HEK293 (cell line): ENCODE data around the gene SLC66A2.

Experiments
- FEZF1 ChIP-seq: fragments of 450-650 bp; formaldehyde crosslinking; IDR thresholded peaks from 2 replicates; pipeline ENCODE4 v1.5.1; 2016; ENCODE audit warnings: missing biosample characterization, missing genetic modification characterization
- HOXA7 ChIP-seq: sonication (generic); formaldehyde crosslinking; IDR thresholded peaks from 2 replicates; pipeline ENCODE4 v1.8.1; 2022; ENCODE audit warnings: missing genetic modification reagents, borderline replicate concordance
- KLF16 ChIP-seq: fragments of 450-650 bp; formaldehyde crosslinking; IDR thresholded peaks from 2 replicates; pipeline ENCODE4 v1.5.1; 2017; ENCODE audit warnings: missing biosample characterization, missing genetic modification characterization
- MEIS1 ChIP-seq: sonication (generic); formaldehyde crosslinking; IDR thresholded peaks from 2 replicates; pipeline ENCODE4 v1.8.1; 2022; ENCODE audit warnings: missing genetic modification reagents, mild to moderate bottlenecking, borderline replicate concordance
- SETDB1 ChIP-seq: IDR thresholded peaks from one replicate; pipeline ENCODE4 v1.6.1; 2017; ENCODE audit warnings: mild to moderate bottlenecking, low read length, moderate library complexity, mixed read lengths; ENCODE audit not compliant: insufficient read length
- WT1 ChIP-seq: fragments of 450-650 bp; formaldehyde crosslinking; IDR thresholded peaks from 2 replicates; pipeline ENCODE4 v1.5.1; 2016; ENCODE audit warnings: missing biosample characterization, missing genetic modification characterization
- ZEB2 ChIP-seq: fragments of 450-650 bp; formaldehyde crosslinking; IDR thresholded peaks from 2 replicates; pipeline ENCODE4 v1.5.1; 2016; ENCODE audit warnings: missing biosample characterization, missing genetic modification characterization
- ZFP37 ChIP-seq: fragments of 450-650 bp; formaldehyde crosslinking; IDR thresholded peaks from 2 replicates; pipeline ENCODE4 v1.5.1; 2016; ENCODE audit warnings: missing biosample characterization, missing genetic modification characterization
- ZNF121 ChIP-seq: fragments of 450-650 bp; formaldehyde crosslinking; IDR thresholded peaks from 2 replicates; pipeline ENCODE4 v1.5.1; 2016; ENCODE audit warnings: missing biosample characterization, missing genetic modification characterization
- ZNF133 ChIP-seq: fragments of 450-650 bp; formaldehyde crosslinking; IDR thresholded peaks from 2 replicates; pipeline ENCODE4 v1.5.1; 2016; ENCODE audit warnings: missing biosample characterization, missing genetic modification characterization
- ZNF140 ChIP-seq: fragments of 450-650 bp; formaldehyde crosslinking; IDR thresholded peaks from 2 replicates; pipeline ENCODE4 v1.5.1; 2016; ENCODE audit warnings: missing biosample characterization, missing genetic modification characterization
- ZNF155 ChIP-seq: fragments of 450-650 bp; formaldehyde crosslinking; IDR thresholded peaks from 2 replicates; pipeline ENCODE4 v1.5.1; 2016; ENCODE audit warnings: missing biosample characterization, missing genetic modification characterization
- ZNF157 ChIP-seq: fragments of 450-650 bp; formaldehyde crosslinking; IDR thresholded peaks from 2 replicates; pipeline ENCODE4 v1.5.1; 2016; ENCODE audit warnings: missing biosample characterization, missing genetic modification characterization
- ZNF18 ChIP-seq: fragments of 450-650 bp; formaldehyde crosslinking; IDR thresholded peaks from 2 replicates; pipeline ENCODE4 v1.5.1; 2016; ENCODE audit warnings: missing biosample characterization, missing genetic modification characterization
- ZNF202 ChIP-seq: fragments of 450-650 bp; formaldehyde crosslinking; IDR thresholded peaks from 2 replicates; pipeline ENCODE4 v1.5.1; 2016; ENCODE audit warnings: missing biosample characterization, missing genetic modification characterization, borderline replicate concordance
- ZNF214 ChIP-seq: fragments of 450-650 bp; formaldehyde crosslinking; IDR thresholded peaks from 2 replicates; pipeline ENCODE4 v1.5.1; 2017; ENCODE audit warnings: missing biosample characterization, mild to moderate bottlenecking, missing genetic modification characterization, borderline replicate concordance
- ZNF248 ChIP-seq: fragments of 450-650 bp; formaldehyde crosslinking; IDR thresholded peaks from 2 replicates; pipeline ENCODE4 v1.5.1; 2017; ENCODE audit warnings: missing biosample characterization, missing genetic modification characterization
- ZNF292 ChIP-seq: fragments of 450-650 bp; formaldehyde crosslinking; IDR thresholded peaks from 2 replicates; pipeline ENCODE4 v1.5.1; 2016; ENCODE audit warnings: low read depth, missing biosample characterization, missing genetic modification characterization, borderline replicate concordance
- ZNF324 ChIP-seq: fragments of 450-650 bp; formaldehyde crosslinking; IDR thresholded peaks from 2 replicates; pipeline ENCODE4 v1.5.1; 2016; ENCODE audit warnings: missing biosample characterization, missing genetic modification characterization
- ZNF335 ChIP-seq: fragments of 450-650 bp; formaldehyde crosslinking; conservative IDR thresholded peaks from 2 replicates; pipeline ENCODE4 v1.5.1; 2016; ENCODE audit warnings: missing biosample characterization, missing genetic modification characterization
- ZNF354C ChIP-seq: fragments of 450-650 bp; formaldehyde crosslinking; IDR thresholded peaks from 2 replicates; pipeline ENCODE4 v1.5.1; 2016; ENCODE audit warnings: missing biosample characterization, missing genetic modification characterization, low read depth, borderline replicate concordance
- ZNF501 ChIP-seq: fragments of 450-650 bp; formaldehyde crosslinking; IDR thresholded peaks from 2 replicates; pipeline ENCODE4 v1.5.1; 2016; ENCODE audit warnings: missing biosample characterization, missing genetic modification characterization
- ZNF558 ChIP-seq: fragments of 450-650 bp; formaldehyde crosslinking; IDR thresholded peaks from 2 replicates; pipeline ENCODE4 v1.5.1; 2016; ENCODE audit warnings: missing biosample characterization, missing genetic modification characterization
- ZNF585B ChIP-seq: fragments of 450-650 bp; formaldehyde crosslinking; IDR thresholded peaks from 2 replicates; pipeline ENCODE4 v1.5.1; 2016; ENCODE audit warnings: missing biosample characterization, missing genetic modification characterization
- ZNF654 ChIP-seq: fragments of 450-650 bp; formaldehyde crosslinking; IDR thresholded peaks from 2 replicates; pipeline ENCODE4 v1.5.1; 2016; ENCODE audit warnings: low read depth, missing biosample characterization, missing genetic modification characterization
- ZNF660 ChIP-seq: fragments of 450-650 bp; IDR thresholded peaks from 2 replicates; pipeline ENCODE4 v1.5.1; 2018; ENCODE audit warnings: missing biosample characterization, mild to moderate bottlenecking, missing genetic modification characterization
- TF ChIP-seq, protein P1 (sequence below): fragments of 450-650 bp; formaldehyde crosslinking; conservative IDR thresholded peaks from 2 replicates; pipeline ENCODE4 v1.5.1; 2016; ENCODE audit warnings: low read depth, missing biosample characterization, missing genetic modification characterization
- TF ChIP-seq, protein P2 (sequence below): fragments of 450-650 bp; formaldehyde crosslinking; IDR thresholded peaks from 2 replicates; pipeline ENCODE4 v1.5.1; 2017; ENCODE audit warnings: missing biosample characterization, missing genetic modification characterization
- TF ChIP-seq, protein P3 (sequence below): fragments of 450-650 bp; formaldehyde crosslinking; IDR thresholded peaks from 2 replicates; pipeline ENCODE4 v1.5.1; 2016; ENCODE audit warnings: missing biosample characterization, missing genetic modification characterization

Gene SLC66A2

DNA sequence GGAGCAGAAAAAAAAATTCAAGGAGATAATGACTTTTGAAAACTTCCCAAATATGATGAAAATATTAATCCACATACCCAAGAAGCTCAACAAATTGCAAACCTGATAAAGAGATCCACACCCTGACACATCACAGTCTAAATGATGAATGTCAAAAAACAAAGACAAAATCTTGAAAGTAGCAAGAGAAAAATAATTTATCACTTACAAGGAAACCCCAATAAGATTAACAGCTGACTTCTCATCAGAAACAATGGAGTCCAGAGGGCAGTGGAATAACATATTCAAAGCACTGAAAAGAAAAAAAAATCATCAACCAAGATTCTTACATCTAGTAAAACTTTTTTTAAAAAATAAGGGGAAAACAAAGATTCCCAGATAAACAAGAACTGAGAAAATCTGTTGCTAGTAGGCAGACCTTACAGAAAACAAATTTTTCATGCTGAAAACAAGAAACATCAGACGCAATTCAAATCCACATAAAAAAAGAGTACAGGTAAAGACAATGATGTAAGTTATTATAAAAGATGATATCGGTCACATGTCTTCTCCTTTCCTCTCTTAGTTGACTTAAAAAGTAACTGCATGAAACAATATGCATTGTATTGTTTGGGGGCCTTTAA lies 21.3 kb downstream of the SLC66A2 start (continued):
- TF ChIP-seq, protein P1, sequence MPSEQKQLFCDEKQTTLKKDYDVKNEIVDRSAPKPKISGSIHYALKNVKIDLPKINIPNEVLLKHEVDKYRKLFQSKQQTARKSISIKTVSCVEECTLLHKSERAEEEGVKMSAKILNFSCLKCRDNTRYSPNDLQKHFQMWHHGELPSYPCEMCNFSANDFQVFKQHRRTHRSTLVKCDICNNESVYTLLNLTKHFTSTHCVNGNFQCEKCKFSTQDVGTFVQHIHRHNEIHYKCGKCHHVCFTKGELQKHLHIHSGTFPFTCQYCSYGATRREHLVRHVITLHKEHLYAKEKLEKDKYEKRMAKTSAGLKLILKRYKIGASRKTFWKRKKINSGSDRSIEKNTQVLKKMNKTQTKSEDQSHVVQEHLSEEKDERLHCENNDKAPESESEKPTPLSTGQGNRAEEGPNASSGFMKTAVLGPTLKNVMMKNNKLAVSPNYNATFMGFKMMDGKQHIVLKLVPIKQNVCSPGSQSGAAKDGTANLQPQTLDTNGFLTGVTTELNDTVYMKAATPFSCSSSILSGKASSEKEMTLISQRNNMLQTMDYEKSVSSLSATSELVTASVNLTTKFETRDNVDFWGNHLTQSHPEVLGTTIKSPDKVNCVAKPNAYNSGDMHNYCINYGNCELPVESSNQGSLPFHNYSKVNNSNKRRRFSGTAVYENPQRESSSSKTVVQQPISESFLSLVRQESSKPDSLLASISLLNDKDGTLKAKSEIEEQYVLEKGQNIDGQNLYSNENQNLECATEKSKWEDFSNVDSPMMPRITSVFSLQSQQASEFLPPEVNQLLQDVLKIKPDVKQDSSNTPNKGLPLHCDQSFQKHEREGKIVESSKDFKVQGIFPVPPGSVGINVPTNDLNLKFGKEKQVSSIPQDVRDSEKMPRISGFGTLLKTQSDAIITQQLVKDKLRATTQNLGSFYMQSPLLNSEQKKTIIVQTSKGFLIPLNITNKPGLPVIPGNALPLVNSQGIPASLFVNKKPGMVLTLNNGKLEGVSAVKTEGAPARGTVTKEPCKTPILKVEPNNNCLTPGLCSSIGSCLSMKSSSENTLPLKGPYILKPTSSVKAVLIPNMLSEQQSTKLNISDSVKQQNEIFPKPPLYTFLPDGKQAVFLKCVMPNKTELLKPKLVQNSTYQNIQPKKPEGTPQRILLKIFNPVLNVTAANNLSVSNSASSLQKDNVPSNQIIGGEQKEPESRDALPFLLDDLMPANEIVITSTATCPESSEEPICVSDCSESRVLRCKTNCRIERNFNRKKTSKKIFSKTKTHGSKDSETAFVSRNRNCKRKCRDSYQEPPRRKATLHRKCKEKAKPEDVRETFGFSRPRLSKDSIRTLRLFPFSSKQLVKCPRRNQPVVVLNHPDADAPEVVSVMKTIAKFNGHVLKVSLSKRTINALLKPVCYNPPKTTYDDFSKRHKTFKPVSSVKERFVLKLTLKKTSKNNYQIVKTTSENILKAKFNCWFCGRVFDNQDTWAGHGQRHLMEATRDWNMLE (tag by site-specific recombination): no peak
- no peak for TF ChIP-seq FEZF1 (tag by site-specific recombination)
- TF ChIP-seq ZNF324 (tag by site-specific recombination): no peak
- TF ChIP-seq HOXA7: no peak
- TF ChIP-seq ZNF140 (tag by site-specific recombination): no peak
- TF ChIP-seq ZFP37 (tag by site-specific recombination): 0 out of 2 replicates have a peak, but pooled peaks have one; percentile 19
- no peak for TF ChIP-seq WT1
- no peak for TF ChIP-seq KLF16
- no peak for TF ChIP-seq ZNF155 (tag by site-specific recombination)
- no peak for TF ChIP-seq ZEB2 (tag by site-specific recombination)
- no peak for TF ChIP-seq MEIS1 (CRISPR knock-in tag)
- TF ChIP-seq ZNF585B (tag by site-specific recombination): no peak
- no peak for TF ChIP-seq ZNF214 (tag by site-specific recombination)
- TF ChIP-seq ZNF501 (tag by site-specific recombination): no peak
- TF ChIP-seq ZNF248 (tag by site-specific recombination): no peak
- no peak for TF ChIP-seq ZNF18 (tag by site-specific recombination)
- no peak for TF ChIP-seq ZNF133
- peak; percentile 92 for TF ChIP-seq SETDB1
- no peak for TF ChIP-seq ZNF354C
- TF ChIP-seq ZNF335: no peak
- TF ChIP-seq ZNF660 (tag by site-specific recombination): no peak
- TF ChIP-seq ZNF654 (tag by site-specific recombination): no peak
- no peak for TF ChIP-seq ZNF202
- TF ChIP-seq ZNF157: no peak
- no peak for TF ChIP-seq ZNF121 (tag by site-specific recombination)
- no peak for TF ChIP-seq ZNF292
- TF ChIP-seq, protein P2, sequence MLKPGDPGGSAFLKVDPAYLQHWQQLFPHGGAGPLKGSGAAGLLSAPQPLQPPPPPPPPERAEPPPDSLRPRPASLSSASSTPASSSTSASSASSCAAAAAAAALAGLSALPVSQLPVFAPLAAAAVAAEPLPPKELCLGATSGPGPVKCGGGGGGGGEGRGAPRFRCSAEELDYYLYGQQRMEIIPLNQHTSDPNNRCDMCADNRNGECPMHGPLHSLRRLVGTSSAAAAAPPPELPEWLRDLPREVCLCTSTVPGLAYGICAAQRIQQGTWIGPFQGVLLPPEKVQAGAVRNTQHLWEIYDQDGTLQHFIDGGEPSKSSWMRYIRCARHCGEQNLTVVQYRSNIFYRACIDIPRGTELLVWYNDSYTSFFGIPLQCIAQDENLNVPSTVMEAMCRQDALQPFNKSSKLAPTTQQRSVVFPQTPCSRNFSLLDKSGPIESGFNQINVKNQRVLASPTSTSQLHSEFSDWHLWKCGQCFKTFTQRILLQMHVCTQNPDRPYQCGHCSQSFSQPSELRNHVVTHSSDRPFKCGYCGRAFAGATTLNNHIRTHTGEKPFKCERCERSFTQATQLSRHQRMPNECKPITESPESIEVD (tag by site-specific recombination): no peak
- TF ChIP-seq, protein P3, sequence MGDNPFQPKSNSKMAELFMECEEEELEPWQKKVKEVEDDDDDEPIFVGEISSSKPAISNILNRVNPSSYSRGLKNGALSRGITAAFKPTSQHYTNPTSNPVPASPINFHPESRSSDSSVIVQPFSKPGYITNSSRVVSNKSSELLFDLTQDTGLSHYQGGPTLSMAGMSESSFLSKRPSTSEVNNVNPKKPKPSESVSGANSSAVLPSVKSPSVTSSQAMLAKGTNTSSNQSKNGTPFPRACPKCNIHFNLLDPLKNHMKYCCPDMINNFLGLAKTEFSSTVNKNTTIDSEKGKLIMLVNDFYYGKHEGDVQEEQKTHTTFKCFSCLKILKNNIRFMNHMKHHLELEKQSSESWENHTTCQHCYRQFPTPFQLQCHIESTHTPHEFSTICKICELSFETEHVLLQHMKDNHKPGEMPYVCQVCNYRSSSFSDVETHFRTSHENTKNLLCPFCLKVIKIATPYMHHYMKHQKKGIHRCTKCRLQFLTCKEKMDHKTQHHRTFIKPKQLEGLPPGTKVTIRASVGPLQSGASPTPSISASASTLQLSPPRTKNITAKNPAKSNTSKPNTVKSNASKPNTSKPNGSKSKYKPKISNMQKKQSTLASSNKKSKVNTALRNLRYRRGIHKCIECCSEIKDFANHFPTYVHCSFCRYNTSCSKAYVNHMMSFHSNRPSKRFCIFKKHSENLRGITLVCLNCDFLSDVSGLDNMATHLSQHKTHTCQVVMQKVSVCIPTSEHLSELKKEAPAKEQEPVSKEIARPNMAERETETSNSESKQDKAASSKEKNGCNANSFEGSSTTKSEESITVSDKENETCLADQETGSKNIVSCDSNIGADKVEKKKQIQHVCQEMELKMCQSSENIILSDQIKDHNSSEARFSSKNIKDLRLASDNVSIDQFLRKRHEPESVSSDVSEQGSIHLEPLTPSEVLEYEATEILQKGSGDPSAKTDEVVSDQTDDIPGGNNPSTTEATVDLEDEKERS: peak; percentile 81
- peak; percentile 84 for TF ChIP-seq ZNF558
